Fibroblast of skin of back (primary cell): ENCODE measurements around the gene ALG14.
"Not testable (repeated sequence)": the region's sequence is repeated elsewhere in the genome, so short reads cannot be mapped to it uniquely, and the experiment has no call there.

Source experiments
- DNase-seq: peaks from one replicate; pipeline ENCODE4 v3.0.0-alpha.2; 2013

The ALG14 gene

DNA sequence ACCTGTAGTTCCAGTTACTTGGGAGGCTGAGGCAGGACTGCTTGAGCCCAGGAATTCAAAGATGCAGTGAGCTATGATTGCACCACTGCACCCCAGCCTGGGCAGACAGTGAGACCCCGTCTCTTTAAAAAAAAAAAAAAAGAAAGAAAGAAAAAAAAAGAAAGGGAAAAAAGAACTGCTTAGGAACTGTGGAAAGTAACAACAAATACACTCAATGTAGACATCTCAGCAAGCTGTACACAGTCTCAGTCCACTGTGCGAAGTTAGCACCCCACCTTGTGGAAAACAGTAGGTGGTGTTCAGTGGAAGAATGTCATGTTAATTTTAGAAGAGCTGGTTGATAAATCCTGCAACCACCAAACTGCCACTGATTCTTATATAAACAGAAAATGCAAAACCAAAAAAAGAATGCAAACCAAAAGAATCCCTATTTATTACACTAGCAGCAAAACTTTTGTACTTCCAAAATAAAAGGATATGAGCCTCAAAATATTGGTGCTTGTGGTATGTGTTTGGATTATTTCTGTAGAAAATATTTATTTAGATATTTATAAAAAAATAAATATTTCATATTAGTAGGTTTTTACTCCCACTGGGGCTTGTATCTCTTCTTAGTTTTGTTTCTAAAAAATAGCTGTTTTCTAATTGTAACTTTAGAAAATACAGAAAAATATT is 31.1 kb downstream of the ALG14 start:
- peak; percentile 87 for DNase-seq

DNA sequence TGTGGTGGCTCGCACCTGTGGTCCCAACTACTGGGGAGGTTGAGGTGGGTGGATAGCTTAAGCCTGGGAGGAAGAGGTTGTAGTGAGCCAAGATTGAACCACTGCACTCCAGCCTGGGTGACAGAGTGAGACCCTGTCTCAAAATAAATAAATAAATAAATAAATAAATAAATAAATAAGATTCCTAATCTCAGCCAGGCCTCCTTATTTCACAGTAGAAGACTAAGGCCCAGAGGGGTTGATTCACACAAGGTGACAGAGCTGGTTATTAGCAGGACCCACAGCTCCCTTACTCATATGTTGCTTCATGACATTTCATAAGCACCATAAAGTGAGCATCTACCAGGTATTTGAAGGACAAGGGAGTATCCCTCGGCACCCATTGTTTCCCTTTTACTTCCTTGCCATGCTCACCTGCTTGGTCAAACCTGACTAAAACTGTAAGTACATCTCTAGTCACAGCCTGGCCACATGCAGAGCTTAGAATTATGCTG is 32.7 kb downstream of the ALG14 start:
- no peak for DNase-seq

DNA sequence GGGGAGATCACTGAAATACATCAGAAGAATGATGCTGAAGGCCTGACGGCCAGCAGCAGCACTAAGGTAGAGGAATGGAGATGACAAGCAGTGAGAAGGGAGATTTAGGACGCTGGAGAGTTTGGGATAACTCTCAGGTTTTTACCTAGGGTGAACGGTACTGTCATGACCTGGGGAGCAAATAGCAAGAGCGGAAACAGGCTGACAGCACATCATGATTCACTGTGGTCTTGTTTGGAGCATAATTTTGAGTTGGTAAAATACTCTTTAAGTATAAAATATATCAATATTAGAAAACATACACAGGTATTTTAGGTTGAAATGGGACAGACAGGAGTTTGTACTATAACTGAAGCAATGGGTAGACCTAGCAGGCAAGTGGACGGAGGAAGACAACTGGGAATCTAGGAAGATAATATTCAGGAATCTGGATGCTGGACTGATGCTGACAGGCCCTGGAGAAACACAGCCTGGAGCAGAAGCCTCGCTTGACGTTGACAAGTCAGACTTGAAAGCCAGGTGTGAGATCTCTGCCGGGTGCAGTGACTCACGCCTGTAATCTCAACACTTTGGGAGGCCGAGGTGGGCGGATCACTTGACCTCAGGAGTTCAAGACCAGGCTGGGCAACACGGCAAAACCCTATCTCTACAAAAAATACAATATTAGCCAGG is 33.3 kb downstream of the ALG14 start:
- no peak for DNase-seq

DNA sequence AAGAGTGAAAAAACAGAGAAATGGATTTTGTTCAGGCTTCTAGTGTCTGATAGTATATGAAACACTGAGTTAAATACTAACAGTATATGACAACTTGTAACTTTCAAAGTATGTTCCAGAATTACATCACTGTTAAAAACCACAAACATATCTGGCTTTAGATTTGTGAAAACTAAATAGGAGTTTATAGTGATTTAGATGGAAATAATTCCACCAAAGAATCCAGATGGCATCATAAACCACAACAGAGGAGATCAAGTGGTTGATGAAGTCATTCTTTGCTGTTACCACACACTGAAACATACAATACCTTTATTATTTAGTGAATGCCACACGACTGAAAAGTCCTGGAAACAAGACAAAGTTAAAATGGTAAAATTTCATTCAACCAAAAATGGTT is 37.2 kb downstream of the ALG14 start:
- peak; percentile 93 for DNase-seq

DNA sequence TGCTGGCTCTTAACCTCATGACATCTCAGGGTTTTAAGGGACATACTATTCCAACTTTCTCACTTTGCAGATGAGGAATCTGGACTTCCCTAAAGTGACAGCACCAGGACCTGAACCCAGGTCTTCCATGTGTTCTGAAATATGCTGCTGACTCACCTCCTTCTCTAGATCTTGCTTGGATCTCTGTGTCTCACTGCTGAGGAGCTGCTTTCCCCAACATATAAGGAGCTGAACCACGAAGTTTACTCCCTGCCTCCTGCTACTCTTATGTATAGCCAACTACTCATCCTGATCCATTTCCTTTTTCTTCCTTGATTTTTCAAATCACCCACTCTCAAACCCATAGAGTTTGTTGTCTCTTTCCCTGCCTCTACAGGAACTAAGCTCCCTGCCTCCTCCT is 38.2 kb downstream of the ALG14 start:
- DNase-seq: no peak

DNA sequence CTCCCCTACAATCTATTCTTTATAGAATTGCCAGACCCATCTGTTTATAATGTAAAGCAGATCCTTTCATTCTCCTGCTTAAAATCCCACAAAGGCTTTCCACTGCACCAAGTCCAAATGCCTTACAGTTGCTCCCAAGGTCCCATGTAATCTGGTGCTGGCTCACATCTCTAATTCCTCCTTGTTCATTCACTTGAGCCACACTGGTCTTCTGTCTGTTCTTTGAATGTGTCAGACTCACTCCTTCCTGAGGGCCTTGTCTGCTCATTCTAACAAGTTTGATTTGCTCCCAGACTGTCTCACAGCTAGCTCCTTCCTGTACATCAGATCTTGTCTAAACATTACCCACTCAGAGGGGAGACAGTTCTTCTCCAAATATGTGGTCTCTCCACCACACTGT is 38.9 kb downstream of the ALG14 start:
- peak; percentile 59 for DNase-seq

DNA sequence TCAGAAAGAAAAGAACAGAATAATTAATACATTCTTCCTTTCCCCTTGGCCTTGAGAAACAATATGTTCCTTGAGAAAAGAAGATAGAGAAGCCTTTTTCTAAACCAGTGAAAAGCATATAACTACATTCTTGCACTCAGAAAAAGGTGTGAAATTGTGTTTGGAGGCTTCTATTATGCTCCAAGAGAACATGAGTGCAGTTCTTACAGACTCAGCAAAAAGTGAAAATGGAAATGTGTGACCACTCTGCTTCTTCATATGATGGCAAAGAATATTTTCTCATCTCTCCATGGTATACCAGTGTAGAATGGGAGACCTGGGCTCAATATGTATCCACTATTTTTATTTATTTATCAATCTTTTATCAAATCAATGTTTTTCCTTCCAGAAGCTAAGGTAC is 43.2 kb downstream of the ALG14 start:
- DNase-seq: no peak

DNA sequence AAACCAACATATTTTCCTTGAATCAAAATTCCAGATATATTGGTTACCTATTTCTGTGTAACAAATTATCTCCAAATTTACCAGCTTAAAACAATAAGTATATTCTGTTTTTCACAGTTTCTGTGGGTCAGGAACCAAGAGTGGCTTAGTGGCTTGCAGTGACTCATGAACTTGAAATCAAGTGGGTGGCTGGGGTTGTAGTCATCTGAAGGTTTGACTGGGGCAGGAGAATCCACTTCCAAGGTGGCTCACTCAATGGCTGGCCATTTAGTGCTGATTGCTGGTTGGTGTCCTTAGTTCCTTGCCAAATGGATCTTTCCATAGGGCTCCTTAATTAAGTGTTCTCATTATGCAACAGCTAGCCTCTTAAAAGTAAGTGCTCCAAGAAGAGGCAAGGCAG is 43.8 kb downstream of the ALG14 start:
- DNase-seq: no peak

DNA sequence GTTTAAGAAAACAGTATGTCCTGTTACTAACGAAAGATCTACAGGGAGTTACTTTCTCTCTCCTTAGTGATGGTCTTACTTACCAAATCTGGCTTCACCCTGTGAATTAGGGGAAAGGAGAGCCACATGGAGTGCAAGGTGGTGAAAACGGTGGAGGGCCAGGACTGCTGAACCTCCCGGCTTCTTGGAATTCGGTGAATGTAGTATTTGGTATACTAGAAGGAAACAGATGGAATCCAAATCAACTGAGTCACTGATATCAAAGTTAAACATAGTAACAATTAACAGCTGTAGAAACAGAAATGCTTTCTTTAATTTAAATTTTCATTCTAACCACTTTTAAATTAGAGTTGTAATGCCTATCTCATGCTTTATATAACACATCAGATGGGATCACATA is 45.7 kb downstream of the ALG14 start:
- DNase-seq: peak; percentile 65

DNA sequence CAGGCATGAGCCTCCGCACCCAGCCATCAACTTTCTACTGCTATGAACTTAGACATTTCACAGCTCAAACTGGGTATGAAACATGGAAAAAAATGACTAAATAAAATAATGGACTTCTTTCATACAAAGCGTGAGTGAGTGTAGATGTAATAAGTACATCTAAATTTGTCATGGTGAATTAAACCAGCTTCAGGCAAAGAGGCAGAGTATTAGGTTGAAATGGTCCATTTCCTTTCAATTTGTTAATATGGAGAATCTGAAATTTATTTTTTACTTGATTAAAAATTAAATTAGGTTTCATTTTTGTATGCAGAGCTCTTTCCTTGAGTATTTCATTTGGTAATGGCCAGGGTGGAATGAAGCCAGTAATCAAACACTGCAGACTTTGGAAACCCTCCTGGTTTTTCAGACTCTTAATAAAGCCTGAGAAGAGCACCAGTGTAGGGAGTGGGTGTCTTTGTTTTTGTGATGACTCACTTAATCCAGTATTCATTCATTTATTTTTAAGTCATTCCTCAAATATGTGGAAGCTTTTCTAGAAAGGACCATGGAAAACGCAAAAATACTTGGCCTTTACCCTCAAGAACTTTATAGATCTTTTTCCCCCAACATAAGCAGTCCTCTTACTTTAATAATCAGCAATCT is 49.2 kb downstream of the ALG14 start:
- DNase-seq: peak; percentile 92

DNA sequence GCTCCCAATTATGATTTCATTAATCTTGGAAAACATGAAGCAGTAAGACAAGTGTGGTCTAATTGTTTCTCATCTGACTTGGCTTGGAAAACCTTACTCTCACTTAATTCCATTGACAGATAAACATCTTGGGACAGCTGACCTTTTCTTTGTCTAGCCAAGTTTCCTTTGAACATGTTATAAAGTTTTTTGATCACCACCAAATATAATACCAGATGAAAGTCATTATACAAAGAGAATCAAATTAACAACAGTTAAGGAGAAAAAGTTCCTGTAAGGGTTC is 50.2 kb downstream of the ALG14 start:
- DNase-seq: no peak

DNA sequence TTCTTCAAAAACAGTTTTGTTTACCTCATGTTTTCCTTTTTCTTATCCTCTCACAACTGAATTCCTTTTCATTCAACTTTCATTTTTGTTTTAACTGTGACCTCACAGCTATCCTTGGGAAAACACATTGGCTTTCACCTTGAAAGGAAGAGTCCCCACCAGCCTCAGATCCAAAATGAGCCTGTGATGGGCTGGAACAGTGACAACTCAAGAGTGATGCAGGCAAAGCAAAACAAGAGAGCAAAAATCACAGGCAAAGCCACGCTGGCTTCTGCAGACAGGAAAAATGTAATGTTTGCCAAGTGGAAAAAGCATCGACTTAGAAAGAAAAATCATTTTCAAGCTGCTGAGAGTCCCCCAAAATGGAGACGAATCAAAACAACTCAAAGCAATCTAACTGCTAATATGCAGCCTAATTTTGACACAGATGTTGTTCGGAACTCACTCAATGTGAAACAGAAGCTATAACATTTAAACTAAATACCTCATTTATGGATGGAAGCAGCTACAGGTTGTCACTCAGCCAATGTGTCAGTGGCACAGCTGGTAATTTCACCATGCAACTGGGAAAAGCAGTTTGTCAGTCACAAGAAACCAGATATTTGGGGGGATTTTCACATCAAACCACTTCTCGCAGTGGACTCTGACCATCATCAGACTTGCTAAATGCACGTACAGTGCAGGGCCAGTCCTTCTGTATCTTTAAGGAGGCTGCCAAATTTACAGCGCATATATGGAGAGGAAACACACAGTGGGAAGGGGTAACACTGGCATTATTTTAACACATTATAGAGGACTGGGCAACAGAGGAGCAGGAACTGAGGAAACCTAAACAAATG is 50.7 kb downstream of the ALG14 start:
- DNase-seq: no peak

DNA sequence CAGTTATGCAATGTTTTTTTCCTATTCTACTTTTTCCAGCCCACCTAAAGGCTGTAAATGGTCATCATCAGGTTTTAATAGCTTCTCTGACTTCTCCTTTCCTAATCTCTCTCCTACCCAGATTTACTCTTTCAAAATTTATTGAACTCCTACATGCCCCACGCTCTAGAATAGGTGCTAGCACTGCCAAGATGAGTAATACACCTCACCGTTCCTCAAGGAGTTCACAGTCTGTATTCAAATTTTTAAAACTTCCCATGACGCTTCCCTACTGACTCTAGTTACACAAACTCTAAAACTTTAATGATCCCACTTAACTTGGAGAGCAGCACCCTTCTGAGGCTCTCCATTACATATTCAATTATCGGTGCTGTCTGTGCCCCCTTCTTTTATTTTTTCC is 51.6 kb downstream of the ALG14 start:
- DNase-seq: no peak

DNA sequence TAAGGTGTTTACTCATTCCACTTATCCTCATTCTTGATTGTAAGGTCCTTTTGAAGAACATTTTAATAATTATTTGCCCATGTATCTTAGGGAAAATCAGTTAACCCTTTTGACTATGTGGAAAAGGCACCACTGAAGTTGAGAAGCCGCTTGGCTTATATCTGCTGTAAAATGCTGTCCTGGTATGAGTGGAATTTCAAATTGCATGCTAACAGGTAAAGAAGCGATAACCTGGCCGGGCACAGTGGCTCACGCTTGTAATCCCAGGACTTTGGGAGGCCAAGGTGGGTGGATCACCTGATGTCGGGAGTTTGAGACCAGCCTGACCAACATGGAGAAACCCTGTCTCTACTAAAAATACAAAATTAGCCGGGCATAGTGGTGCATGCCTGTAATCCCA is 53.3 kb downstream of the ALG14 start:
- not testable (repeated sequence) for DNase-seq

DNA sequence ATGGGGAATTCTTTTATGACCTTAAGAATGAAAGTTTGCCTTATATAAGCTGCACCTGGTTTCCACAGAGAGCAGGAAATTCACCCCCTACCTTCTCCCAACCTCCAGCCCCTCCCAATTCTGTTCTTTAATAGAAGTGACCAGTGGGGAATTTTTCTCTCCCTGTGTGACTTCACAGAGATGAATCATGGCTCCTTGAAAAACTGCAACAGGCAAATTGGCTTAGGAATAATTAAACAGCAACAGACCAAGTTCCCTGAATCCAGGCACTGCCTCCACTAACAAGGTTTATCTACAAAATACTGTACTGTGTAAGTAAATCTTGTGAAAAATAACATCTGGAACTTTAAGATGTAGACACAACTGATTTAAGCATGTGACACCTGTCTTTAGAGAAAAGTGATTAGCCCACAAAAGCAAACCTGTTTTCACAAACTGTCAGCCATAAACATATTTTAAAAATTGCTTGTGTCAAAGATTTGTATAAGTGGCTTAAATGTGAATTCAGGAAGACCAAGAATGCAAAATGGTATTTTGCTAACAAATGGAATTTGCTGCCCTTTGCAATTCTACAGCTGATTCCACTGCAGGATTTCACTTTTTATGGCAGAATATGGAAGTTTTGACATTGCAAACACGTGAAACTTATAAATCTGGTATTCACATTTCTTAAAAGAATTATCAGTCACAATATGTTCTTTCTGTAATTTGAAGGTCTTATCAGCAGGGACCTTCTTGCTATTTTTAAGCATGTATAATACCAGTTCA is 54.0 kb downstream of the ALG14 start:
- no peak for DNase-seq

DNA sequence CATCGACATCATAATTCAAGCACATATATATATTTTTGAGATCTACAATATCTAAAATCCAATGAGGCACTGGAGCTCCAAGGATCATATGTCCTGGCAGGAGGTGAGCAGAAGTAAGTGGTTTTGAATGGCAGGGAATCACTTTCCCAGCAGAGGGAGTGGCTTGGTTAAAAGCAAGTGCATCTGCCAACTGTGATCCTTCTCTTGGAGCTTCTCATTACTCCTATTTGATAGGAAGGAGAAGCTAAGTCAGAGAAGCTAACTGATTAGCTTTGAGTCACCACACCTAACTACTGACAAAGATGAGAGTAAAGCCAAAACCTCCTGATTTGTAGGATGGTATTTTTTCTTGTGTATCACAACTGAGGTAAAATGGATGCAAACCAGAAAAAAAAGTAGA is 55.0 kb downstream of the ALG14 start:
- no peak for DNase-seq

DNA sequence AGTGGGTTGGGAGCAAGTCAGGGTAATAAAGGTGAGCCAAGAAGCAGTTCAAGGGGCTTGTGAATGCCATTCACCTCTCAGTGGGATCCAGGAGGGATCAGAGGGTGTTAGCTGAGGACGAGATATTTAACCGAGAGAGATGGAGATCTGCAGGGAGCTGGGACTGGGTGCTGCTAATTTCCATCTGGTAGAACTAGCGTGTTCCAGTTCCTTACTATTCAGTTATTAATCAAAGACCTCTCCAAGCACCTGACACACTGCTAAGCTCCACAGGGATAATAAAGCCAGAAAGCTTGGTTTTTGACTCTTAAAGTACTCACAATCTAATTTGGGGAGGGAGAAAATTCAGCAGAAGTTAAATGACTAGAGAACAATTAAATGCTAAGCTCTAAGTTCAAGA is 57.7 kb downstream of the ALG14 start:
- no peak for DNase-seq

DNA sequence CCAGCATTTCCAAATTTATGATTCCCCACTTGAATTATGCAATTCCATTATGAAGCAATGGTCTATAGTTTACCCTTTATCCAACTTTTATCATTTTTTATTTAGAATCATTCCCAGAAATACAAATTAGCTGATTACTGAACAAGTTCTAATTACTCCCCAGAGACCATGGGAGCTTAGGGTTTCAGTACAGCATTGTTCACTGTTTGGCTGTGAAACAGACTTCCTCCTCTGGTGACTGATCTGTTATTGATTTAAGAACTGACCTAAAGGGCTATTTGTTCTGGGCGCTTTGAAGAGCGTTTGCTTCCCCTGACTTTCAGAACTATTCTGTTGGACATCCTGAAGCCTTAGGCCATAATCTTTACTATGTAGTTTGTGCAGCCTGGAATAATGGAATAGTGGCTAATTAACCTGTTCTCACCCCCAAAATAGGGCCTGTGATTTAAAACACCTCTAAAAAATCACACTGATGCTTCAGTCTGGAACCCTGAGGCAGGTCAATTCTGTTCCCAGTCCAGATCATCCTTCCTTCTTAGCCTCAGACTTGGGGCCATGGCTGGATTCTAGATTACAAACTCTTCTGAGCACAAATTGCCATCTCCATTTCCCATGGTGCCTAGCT is 58.7 kb downstream of the ALG14 start:
- no peak for DNase-seq

DNA sequence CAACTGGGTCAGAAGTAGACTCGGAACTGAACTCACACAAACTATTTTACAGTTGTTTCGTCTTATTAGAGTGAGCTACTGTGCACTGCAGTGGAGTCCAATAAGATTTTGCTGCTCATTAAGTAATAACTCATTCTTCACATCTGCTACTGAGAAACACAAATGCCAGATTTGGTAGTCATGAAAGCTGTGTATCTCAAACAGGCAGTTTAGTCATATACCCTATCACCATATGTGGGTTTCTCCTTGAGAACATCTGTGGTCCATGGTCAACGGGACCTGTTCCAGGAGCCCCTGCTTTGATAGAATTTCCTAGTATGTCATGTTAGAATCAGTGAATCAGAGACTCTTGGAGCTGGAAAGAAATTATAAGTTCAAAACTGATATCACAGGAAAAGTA is 60.4 kb downstream of the ALG14 start:
- peak; percentile 73 for DNase-seq

DNA sequence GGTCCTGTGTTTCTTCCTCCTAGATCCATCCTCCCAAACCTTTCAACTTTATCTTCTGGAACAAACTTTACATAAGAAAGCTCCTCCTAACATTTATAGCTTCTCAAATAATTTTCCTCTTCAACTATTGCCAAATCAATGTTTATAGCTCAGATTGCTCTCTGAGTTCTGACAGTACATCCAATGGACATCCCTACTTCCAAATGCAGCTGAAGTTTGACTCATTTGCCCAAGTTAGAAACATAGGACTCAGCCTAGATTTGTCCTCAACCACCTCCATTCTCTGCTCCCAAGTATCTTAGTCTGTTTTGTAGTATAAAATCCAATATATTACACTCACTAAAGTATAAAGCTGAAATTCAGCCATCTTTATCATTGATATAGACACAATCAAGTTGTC is 62.6 kb downstream of the ALG14 start:
- no peak for DNase-seq

DNA sequence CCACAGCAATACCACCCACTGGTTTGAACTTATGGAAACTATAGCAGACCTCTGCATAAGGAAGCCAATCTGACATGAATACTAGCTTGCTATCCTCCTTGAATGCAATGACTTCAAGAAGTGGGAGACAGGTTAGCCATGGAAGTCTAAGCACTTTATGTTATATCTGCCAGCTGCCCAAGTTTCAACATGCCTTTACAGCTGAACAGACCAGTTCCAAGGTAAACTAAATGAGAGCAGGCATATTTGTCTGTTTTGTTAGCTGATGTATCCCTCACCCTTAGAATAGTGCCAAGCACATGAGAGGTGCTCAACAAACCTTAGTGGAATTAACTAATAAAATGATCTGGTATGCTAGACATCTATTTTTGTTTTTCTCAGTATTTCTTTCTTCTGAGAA is 65.1 kb downstream of the ALG14 start:
- no peak for DNase-seq

DNA sequence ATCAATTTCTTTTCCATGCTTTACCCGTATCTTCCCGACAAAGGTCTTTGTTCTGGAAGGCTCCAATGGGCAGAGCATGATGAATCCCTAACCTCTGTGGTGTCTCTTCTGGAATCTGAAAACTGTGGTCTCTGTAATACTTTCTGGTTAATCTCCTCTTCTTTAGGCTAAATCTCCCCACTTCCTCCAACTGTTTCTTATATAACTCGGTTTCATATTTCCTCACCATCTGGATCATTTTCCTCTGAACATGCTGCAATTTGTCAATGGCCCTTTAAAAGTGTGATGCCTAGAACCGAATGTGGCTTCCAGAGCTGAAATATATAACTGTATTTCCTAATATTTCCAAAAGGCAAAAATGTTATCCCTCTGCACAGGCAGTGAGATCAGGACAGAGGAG is 66.1 kb downstream of the ALG14 start:
- peak; percentile 44 for DNase-seq
